ENCODE results near the gene PDGFD.

PDGFD gene

GRCh38 chr11:104091281-104092096, 72.5 kb downstream of the PDGFD start:
- no peaks in the 10 kb centered on the region for H3K9me3 ChIP-seq (ENCODE audit: insufficient read depth, low read depth, low read length)
- H3K27me3 ChIP-seq (ENCODE audit: insufficient read depth, low read length): no peaks in the 10 kb centered on the region
- H3K36me3 ChIP-seq (ENCODE audit: insufficient read depth, low read depth, low read length): no peaks in the 10 kb centered on the region
- H3K27ac ChIP-seq (ENCODE audit: low read length): no peak overlapping the region
- H3K4me3 ChIP-seq (ENCODE audit: low read length): no peak overlapping the region
- H3K9ac ChIP-seq (ENCODE audit: low read depth, low read length): no peak overlapping the region
- no peaks in the 10 kb centered on the region for H3K4me1 ChIP-seq (ENCODE audit: insufficient read depth, low read length)

GRCh38 chr11:104090767-104091166, 73.2 kb downstream of the PDGFD start:
- no peaks in the 10 kb centered on the region for H3K27me3 ChIP-seq (ENCODE audit: insufficient read depth, low read length)
- no peaks in the 10 kb centered on the region for H3K36me3 ChIP-seq (ENCODE audit: insufficient read depth, low read depth, low read length)
- no peak overlapping the region for H3K27ac ChIP-seq (ENCODE audit: low read length)
- no peaks in the 10 kb centered on the region for H3K9me3 ChIP-seq (ENCODE audit: insufficient read depth, low read depth, low read length)
- H3K4me3 ChIP-seq (ENCODE audit: low read length): no peak overlapping the region
- no peaks in the 10 kb centered on the region for H3K4me1 ChIP-seq (ENCODE audit: insufficient read depth, low read length)
- no peak overlapping the region for H3K9ac ChIP-seq (ENCODE audit: low read depth, low read length)

- no peak overlapping the region for H3K27ac ChIP-seq (ENCODE audit: low read length)
- no peaks in the 10 kb centered on the region for H3K4me1 ChIP-seq (ENCODE audit: insufficient read depth, low read length)
- no peak overlapping the region for H3K4me3 ChIP-seq (ENCODE audit: low read length)
- H3K9me3 ChIP-seq (ENCODE audit: insufficient read depth, low read depth, low read length): no peaks in the 10 kb centered on the region
- no peak overlapping the region for H3K9ac ChIP-seq (ENCODE audit: low read depth, low read length)
- no peaks in the 10 kb centered on the region for H3K27me3 ChIP-seq (ENCODE audit: insufficient read depth, low read length)
- H3K36me3 ChIP-seq (ENCODE audit: insufficient read depth, low read depth, low read length): no peaks in the 10 kb centered on the region
These were observed 74.5 kb downstream of the PDGFD start for GRCh38 chr11:104089481-104089880.

- Histone ChIP-seq H3K4me1 (ENCODE audit: insufficient read depth, low read length) (no peaks in the 10 kb centered on the region), H3K27ac (ENCODE audit: low read length) (no peak overlapping the region), H3K9me3 (ENCODE audit: insufficient read depth, low read depth, low read length) (no peaks in the 10 kb centered on the region), H3K9ac (ENCODE audit: low read depth, low read length) (no peak overlapping the region), H3K36me3 (ENCODE audit: insufficient read depth, low read depth, low read length) (no peaks in the 10 kb centered on the region), H3K27me3 (ENCODE audit: insufficient read depth, low read length) (no peaks in the 10 kb centered on the region), H3K4me3 (ENCODE audit: low read length) (no peak overlapping the region)
These were observed 77.3 kb downstream of the PDGFD start for GRCh38 chr11:104086621-104087020.

GRCh38 chr11:104078995-104079394, 85.0 kb downstream of the PDGFD start:
- no peak overlapping the region for H3K27ac ChIP-seq (ENCODE audit: low read length)
- 0 out of 2 replicates have a peak, but pooled peaks cover 3% of the 10 kb centered on the region for H3K4me1 ChIP-seq (ENCODE audit: insufficient read depth, low read length)
- H3K9me3 ChIP-seq (ENCODE audit: insufficient read depth, low read depth, low read length): no peaks in the 10 kb centered on the region

GRCh38 chr11:104078245-104078644, 85.7 kb downstream of the PDGFD start:
- H3K9ac ChIP-seq (ENCODE audit: low read depth, low read length): no peak overlapping the region
- no peak overlapping the region for H3K27ac ChIP-seq (ENCODE audit: low read length)
- H3K4me3 ChIP-seq (ENCODE audit: low read length): no peak overlapping the region
- no peaks in the 10 kb centered on the region for H3K36me3 ChIP-seq (ENCODE audit: insufficient read depth, low read depth, low read length)
- 0 out of 2 replicates have a peak, but pooled peaks cover 3% of the 10 kb centered on the region for H3K4me1 ChIP-seq (ENCODE audit: insufficient read depth, low read length)
- H3K27me3 ChIP-seq (ENCODE audit: insufficient read depth, low read length): no peaks in the 10 kb centered on the region
- H3K9me3 ChIP-seq (ENCODE audit: insufficient read depth, low read depth, low read length): no peaks in the 10 kb centered on the region

More at GRCh38 chr11:104078995-104079394, 85.0 kb downstream of the PDGFD start:
- Histone ChIP-seq H3K4me3 (ENCODE audit: low read length) (no peak overlapping the region), H3K36me3 (ENCODE audit: insufficient read depth, low read depth, low read length) (no peaks in the 10 kb centered on the region), H3K27me3 (ENCODE audit: insufficient read depth, low read length) (no peaks in the 10 kb centered on the region), H3K9ac (ENCODE audit: low read depth, low read length) (no peak overlapping the region)

- H3K27me3 ChIP-seq (ENCODE audit: insufficient read depth, low read length): no peaks in the 10 kb centered on the region
- no peaks in the 10 kb centered on the region for H3K36me3 ChIP-seq (ENCODE audit: insufficient read depth, low read depth, low read length)
- no peak overlapping the region for H3K27ac ChIP-seq (ENCODE audit: low read length)
- no peak overlapping the region for H3K9ac ChIP-seq (ENCODE audit: low read depth, low read length)
- no peaks in the 10 kb centered on the region for H3K9me3 ChIP-seq (ENCODE audit: insufficient read depth, low read depth, low read length)
- 0 out of 2 replicates have a peak, but pooled peaks cover 3% of the 10 kb centered on the region for H3K4me1 ChIP-seq (ENCODE audit: insufficient read depth, low read length)
- no peak overlapping the region for H3K4me3 ChIP-seq (ENCODE audit: low read length)
These were observed 87.5 kb downstream of the PDGFD start for GRCh38 chr11:104076455-104076854.

- H3K4me1 ChIP-seq (ENCODE audit: insufficient read depth, low read length): 0 out of 2 replicates have a peak, but pooled peaks cover 3% of the 10 kb centered on the region
- H3K36me3 ChIP-seq (ENCODE audit: insufficient read depth, low read depth, low read length): no peaks in the 10 kb centered on the region
- no peak overlapping the region for H3K9ac ChIP-seq (ENCODE audit: low read depth, low read length)
- no peak overlapping the region for H3K27ac ChIP-seq (ENCODE audit: low read length)
- no peaks in the 10 kb centered on the region for H3K27me3 ChIP-seq (ENCODE audit: insufficient read depth, low read length)
- H3K9me3 ChIP-seq (ENCODE audit: insufficient read depth, low read depth, low read length): no peaks in the 10 kb centered on the region
- no peak overlapping the region for H3K4me3 ChIP-seq (ENCODE audit: low read length)
These were observed 88.2 kb downstream of the PDGFD start for GRCh38 chr11:104075706-104076105.

- H3K27ac ChIP-seq (ENCODE audit: low read length): no peak overlapping the region
- H3K4me1 ChIP-seq (ENCODE audit: insufficient read depth, low read length): 0 out of 2 replicates have a peak, but pooled peaks cover 3% of the 10 kb centered on the region
- H3K9ac ChIP-seq (ENCODE audit: low read depth, low read length): no peak overlapping the region
These were observed 88.9 kb downstream of the PDGFD start for GRCh38 chr11:104075091-104075490.

GRCh38 chr11:104073950-104074705, 89.8 kb downstream of the PDGFD start:
- no peak overlapping the region for H3K4me3 ChIP-seq (ENCODE audit: low read length)
- H3K27ac ChIP-seq (ENCODE audit: low read length): no peak overlapping the region
- no peaks in the 10 kb centered on the region for H3K27me3 ChIP-seq (ENCODE audit: insufficient read depth, low read length)
- H3K36me3 ChIP-seq (ENCODE audit: insufficient read depth, low read depth, low read length): no peaks in the 10 kb centered on the region
- no peaks in the 10 kb centered on the region for H3K9me3 ChIP-seq (ENCODE audit: insufficient read depth, low read depth, low read length)
- H3K4me1 ChIP-seq (ENCODE audit: insufficient read depth, low read length): 0 out of 2 replicates have a peak, but pooled peaks cover 3% of the 10 kb centered on the region
- H3K9ac ChIP-seq (ENCODE audit: low read depth, low read length): no peak overlapping the region

More at GRCh38 chr11:104075091-104075490, 88.9 kb downstream of the PDGFD start:
- Histone ChIP-seq H3K9me3 (ENCODE audit: insufficient read depth, low read depth, low read length) (no peaks in the 10 kb centered on the region), H3K36me3 (ENCODE audit: insufficient read depth, low read depth, low read length) (no peaks in the 10 kb centered on the region), H3K4me3 (ENCODE audit: low read length) (no peak overlapping the region), H3K27me3 (ENCODE audit: insufficient read depth, low read length) (no peaks in the 10 kb centered on the region)

- no peaks in the 10 kb centered on the region for H3K4me1 ChIP-seq (ENCODE audit: insufficient read depth, low read length)
These were observed 96.4 kb downstream of the PDGFD start for GRCh38 chr11:104067534-104067933.

More at GRCh38 chr11:104067534-104067933, 96.4 kb downstream of the PDGFD start:
- Histone ChIP-seq H3K36me3 (ENCODE audit: insufficient read depth, low read depth, low read length) (no peaks in the 10 kb centered on the region), H3K27ac (ENCODE audit: low read length) (no peak overlapping the region), H3K4me3 (ENCODE audit: low read length) (no peak overlapping the region), H3K9me3 (ENCODE audit: insufficient read depth, low read depth, low read length) (no peaks in the 10 kb centered on the region), H3K27me3 (ENCODE audit: insufficient read depth, low read length) (no peaks in the 10 kb centered on the region), H3K9ac (ENCODE audit: low read depth, low read length) (no peak overlapping the region)

All from iPS-20b (cell line).